GM19438 (cell line): Measurements from ENCODE around the gene UQCC2.

Experiments
- ATAC-seq: cut with Tn5 transposase; IDR thresholded peaks from one replicate; pipeline ENCODE4 v1.9.1; 2021; ENCODE audit warnings: low read depth; ENCODE audit not compliant: unreplicated experiment

The UQCC2 gene

DNA sequence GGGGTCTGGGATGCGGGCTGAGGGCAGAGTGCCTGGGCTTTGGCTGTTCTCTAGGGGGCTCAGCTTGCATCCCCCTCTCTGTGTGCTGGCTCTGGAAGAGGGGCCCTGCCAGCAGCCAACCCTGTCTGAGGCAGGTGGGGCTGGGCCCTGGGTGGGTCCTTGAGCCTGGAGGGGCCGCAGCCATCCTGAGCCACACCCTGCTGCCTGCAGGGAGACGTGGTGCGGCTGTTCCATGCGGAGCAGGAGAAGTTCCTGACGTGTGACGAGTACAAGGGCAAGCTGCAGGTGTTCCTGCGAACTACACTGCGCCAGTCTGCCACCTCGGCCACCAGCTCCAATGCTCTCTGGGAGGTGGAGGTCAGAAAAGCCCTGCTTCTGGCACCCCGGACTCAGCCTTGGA lies 49.2 kb downstream of the UQCC2 start:
- no peak for ATAC-seq

DNA sequence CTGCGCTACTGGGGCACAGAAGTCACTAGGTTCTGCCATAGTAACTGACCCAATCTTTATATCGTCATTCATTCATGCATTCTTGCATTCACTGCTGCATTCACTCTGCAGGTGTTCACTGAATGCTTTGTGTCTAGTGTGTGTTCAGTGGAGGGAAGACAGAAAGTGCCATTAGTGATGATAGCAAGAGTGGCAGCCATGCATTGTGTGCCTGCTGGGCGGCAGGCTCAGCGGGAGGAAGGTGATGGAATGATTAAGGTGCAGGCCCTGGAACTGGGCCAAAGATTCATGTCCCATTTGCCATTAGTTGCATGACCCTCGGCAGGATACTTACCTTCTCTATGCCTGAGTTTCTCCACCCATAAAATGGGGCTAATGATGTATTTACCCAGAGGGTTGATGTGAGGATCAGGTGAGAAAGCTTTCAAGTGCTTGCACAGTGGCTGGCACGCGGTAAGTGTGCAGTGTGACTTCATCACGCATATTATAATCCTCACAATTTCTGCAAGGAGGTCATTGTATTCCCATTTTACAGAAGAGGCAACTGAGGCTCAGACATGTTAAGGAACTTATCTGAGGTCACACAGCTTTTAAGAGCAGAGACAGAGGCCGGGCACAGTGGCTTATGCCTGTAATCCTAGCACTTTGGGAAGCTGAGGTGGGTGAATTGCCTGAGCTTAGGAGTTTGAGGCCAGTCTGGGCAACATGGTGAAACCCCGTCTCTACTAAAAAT lies 50.2 kb downstream of the UQCC2 start:
- no peak for ATAC-seq

DNA sequence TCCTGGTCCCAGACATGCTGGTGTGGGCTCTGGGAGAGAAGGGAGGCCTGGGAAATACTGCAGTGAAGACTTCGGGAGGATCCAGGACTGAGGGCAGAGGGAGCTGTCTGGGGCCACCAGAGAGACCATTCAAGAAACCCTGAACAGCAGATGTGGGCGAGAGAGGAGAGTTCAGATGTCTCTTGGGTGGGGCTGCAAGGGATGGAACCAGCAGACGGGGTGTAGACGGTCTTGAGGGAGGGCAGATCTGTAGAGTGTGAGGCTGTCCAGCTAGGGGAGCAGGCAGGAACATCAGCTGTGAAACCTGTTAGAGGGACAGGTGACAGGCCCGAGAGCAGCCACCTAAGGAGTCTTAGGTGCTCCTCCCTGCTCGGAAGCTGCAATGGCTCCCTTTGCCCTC lies 51.5 kb downstream of the UQCC2 start:
- ATAC-seq = no peak

GRCh38 chr6:33658982-33659689 lies 52.4 kb downstream of the UQCC2 start:
- ATAC-seq = no peak

DNA sequence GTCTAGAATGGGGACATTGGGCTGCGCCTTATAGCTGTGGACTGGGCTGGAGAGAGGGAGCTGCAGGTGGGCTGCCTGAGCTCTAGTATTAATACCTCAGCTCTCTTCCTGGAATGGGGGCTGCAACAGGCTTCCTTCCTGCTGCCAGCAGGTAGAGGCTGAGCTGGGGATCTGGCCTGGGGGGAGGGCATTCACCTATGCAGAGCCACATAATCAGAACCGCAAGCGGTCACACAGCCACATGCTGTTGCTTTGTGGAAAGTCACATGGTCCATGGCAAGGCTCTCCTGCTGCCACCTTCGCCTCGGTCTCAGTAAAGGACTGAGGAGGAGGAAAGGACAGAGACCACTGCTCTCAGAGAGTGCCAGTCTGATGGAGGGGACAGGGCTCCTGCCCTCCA lies 54.7 kb downstream of the UQCC2 start:
- no peak for ATAC-seq

DNA sequence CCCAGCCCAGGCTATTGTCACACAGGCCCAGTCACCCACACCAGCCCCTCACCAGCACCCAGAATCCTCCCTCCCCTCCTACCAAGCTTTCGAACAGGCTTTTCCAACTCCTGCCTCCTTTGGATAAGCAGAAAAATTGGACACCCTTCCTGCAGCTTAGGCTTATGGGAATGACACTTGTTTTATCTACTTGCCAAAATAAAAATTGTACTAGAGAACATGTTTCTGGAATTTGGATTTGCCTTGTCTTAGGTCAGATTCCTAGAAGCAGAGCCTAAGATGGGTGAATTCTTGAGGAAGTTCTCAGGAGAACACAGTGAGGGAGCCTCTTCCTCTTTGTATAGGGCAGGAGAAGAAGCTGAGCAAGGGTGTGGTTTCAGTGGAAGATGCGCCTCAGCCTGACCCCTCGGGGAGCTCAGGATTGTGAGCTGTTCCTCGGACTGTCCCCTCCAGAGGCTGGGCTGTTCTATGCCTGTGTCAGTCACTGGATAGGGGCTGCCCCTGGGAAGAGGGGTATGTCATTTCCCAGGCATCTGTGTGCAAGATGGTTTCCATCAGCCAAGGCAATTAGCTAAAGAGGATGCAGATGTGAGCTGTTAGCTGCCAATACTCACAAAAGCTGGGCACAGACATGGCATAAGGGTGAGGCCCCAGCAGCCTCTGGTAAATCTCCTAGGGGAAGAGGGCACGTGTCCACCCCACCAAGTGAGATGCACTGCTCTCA lies 56.5 kb downstream of the UQCC2 start:
- ATAC-seq = no peak

GRCh38 chr6:33652002-33652401 lies 59.5 kb downstream of the UQCC2 start:
- ATAC-seq = no peak

DNA sequence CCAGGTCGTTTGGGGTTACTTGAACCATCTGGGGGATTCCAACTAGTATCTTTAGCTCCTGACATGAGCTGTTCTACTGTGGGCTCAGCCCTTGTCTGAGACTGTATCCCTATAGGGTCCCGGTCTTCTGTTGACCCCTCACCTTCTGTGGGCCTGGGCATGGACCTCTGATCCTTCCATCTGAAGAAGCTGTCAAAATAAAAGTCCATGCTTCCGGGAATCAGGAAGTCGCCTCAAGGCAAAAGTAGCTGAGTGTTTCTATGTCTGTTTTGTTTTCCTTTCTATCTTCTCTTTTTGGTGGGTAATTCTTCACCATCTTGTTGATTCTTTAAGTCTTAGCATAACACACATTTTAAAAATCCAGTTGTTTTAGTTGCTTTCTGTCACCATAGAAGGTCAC lies 60.1 kb downstream of the UQCC2 start:
- no peak for ATAC-seq
